Mammary epithelial cell (primary cell): Measurements from ENCODE around the gene TBL1X.

Experiments
- CTCF ChIP-seq, 2 donors: IDR thresholded peaks in 1 of 2; conservative IDR thresholded peaks in 1 of 2; 2 replicates each; pipeline ENCODE4 v1.5.1; 2011 to 2012; ENCODE audit warnings: inconsistent platforms in 2 of 2, low read length in 2 of 2, mild to moderate bottlenecking in 2 of 2, control low read depth in 1 of 2, low read depth in 1 of 2; ENCODE audit not compliant: insufficient read depth in 1 of 2; ENCODE audit errors: extremely low read depth in 1 of 2
- EZH2 ChIP-seq: IDR thresholded peaks from 2 replicates; pipeline ENCODE4 v1.6.1; 2012; ENCODE audit warnings: low read length, inconsistent platforms, borderline replicate concordance

- TF ChIP-seq CTCF (conservative IDR thresholded peaks at IDR 0.05 in 1 of 2, IDR thresholded peaks at IDR 0.05 in 1 of 2; ENCODE audit: extremely low read depth in 1 of 2, insufficient read depth in 1 of 2, low read depth in 1 of 2, low read length in 2 of 2), result no peak
- TF ChIP-seq EZH2, result no peak
These were observed 179.5 kb downstream of the TBL1X start for GRCh38 chrX:9644335-9644734.
